Superior temporal gyrus (tissue), 1 donor: ENCODE measurements around the gene ATAD3A.
A peak's percentile ranks its signal among the peaks of the same experiment; 100 is the strongest.
"Not testable (repeated sequence)": the region's sequence is repeated elsewhere in the genome, so short reads cannot be mapped to it uniquely, and the experiment has no call there.

ENCODE experiments used
- DNase-seq: peaks from one replicate; pipeline ENCODE4 v3.0.0-alpha.2; 2016; ENCODE audit errors: extremely low spot score

The ATAD3A gene

GRCh38 chr1:1489861-1490260, 22.1 kb upstream of the ATAD3A start:
- no peak for DNase-seq

- DNase-seq, result no peak
Measured at GRCh38 chr1:1490633-1491230, 21.2 kb upstream of the ATAD3A start.

- no peak for DNase-seq
Measured at GRCh38 chr1:1491601-1492000, 20.4 kb upstream of the ATAD3A start.

GRCh38 chr1:1494311-1494710, 17.7 kb upstream of the ATAD3A start:
- not testable (repeated sequence) for DNase-seq

GRCh38 chr1:1495461-1495975, 16.4 kb upstream of the ATAD3A start:
- DNase-seq, result not testable (repeated sequence)

- peak; percentile 63 for DNase-seq
Measured at GRCh38 chr1:1504777-1505365, 7.1 kb upstream of the ATAD3A start.

- DNase-seq, result peak; percentile 41
Measured at GRCh38 chr1:1505366-1505798, 6.6 kb upstream of the ATAD3A start.

GRCh38 chr1:1505801-1506200, 6.2 kb upstream of the ATAD3A start:
- DNase-seq, result not testable (repeated sequence)

GRCh38 chr1:1507305-1507704, 4.7 kb upstream of the ATAD3A start:
- no peak for DNase-seq

GRCh38 chr1:1508775-1509464, 3.0 kb upstream of the ATAD3A start:
- not testable (repeated sequence) for DNase-seq

GRCh38 chr1:1509465-1509850, 2.5 kb upstream of the ATAD3A start:
- not testable (repeated sequence) for DNase-seq

GRCh38 chr1:1510912-1511532, 940 bp upstream of the ATAD3A start:
- DNase-seq, result peak; percentile 12

- not testable (repeated sequence) for DNase-seq
Measured at GRCh38 chr1:1512425-1512824, 463 bp downstream of the ATAD3A start.

GRCh38 chr1:1513675-1514074, 1.7 kb downstream of the ATAD3A start:
- not testable (repeated sequence) for DNase-seq

- not testable (repeated sequence) for DNase-seq
Measured at GRCh38 chr1:1514376-1514775, 2.4 kb downstream of the ATAD3A start.

GRCh38 chr1:1516923-1517322, 5.0 kb downstream of the ATAD3A start:
- DNase-seq, result not testable (repeated sequence)

- no peak for DNase-seq
Measured at GRCh38 chr1:1517973-1518620, 6.1 kb downstream of the ATAD3A start.

- not testable (repeated sequence) for DNase-seq
Measured at GRCh38 chr1:1518621-1519007, 6.7 kb downstream of the ATAD3A start.

- DNase-seq, result not testable (repeated sequence)
Measured at GRCh38 chr1:1519805-1520505, 8.0 kb downstream of the ATAD3A start.

- no peak for DNase-seq
Measured at GRCh38 chr1:1521331-1521730, 9.4 kb downstream of the ATAD3A start.

GRCh38 chr1:1522536-1522935, 10.6 kb downstream of the ATAD3A start:
- not testable (repeated sequence) for DNase-seq
